Mesendoderm (in vitro differentiated cells): ENCODE results near the gene PLPP4.

Source experiments
- DNase-seq: peaks from one replicate; pipeline ENCODE4 v3.0.0; 2013
- H2AK5ac ChIP-seq: 2 replicates; pipeline ENCODE4 v1.6.1; 2013; ENCODE audit warnings: low read length, inconsistent platforms
- H2BK120ac ChIP-seq: 2 replicates; pipeline ENCODE4 v1.6.1; 2013; ENCODE audit warnings: low read depth, mild to moderate bottlenecking, low read length, moderate library complexity, mixed read lengths
- H2BK15ac ChIP-seq: replicated peaks from 2 replicates; pipeline ENCODE4 v1.6.1; 2013; ENCODE audit warnings: low read depth, mild to moderate bottlenecking, moderate library complexity
- H2BK5ac ChIP-seq: 2 replicates; pipeline ENCODE4 v1.6.1; 2013; ENCODE audit warnings: low read length, inconsistent platforms
- H3K18ac ChIP-seq: 2 replicates; pipeline ENCODE4 v1.6.1; 2013; ENCODE audit warnings: mild to moderate bottlenecking, low read length, mixed read lengths
- H3K23ac ChIP-seq: one replicate; pipeline ENCODE4 v1.6.1; 2013; ENCODE audit warnings: low read length
- H3K27ac ChIP-seq: 2 replicates; pipeline ENCODE4 v1.5.1; 2013; ENCODE audit warnings: low read depth, mild to moderate bottlenecking, inconsistent platforms, low read length, moderate library complexity
- H3K27me3 ChIP-seq: 2 replicates; pipeline ENCODE4 v1.6.1; 2013; ENCODE audit warnings: low read length, control low read depth, mild to moderate bottlenecking, inconsistent platforms; ENCODE audit not compliant: insufficient read depth, poor library complexity
- H3K36me3 ChIP-seq: 2 replicates; pipeline ENCODE4 v1.6.1; 2013; ENCODE audit warnings: low read length, inconsistent platforms; ENCODE audit not compliant: control insufficient read depth, insufficient read depth
- H3K4ac ChIP-seq: one replicate; pipeline ENCODE4 v1.6.1; 2013; ENCODE audit warnings: low read depth, mild to moderate bottlenecking, low read length, moderate library complexity
- H3K4me1 ChIP-seq: 2 replicates; pipeline ENCODE4 v1.6.1; 2013; ENCODE audit warnings: low read depth, low read length, inconsistent platforms; ENCODE audit not compliant: control insufficient read depth
- H3K4me2 ChIP-seq: 2 replicates; pipeline ENCODE4 v1.6.1; 2013; ENCODE audit warnings: low read length
- H3K4me3 ChIP-seq: 2 replicates; pipeline ENCODE4 v1.5.1; 2013; ENCODE audit warnings: mild to moderate bottlenecking, low read length
- H3K56ac ChIP-seq: one replicate; pipeline ENCODE4 v1.6.1; 2013; ENCODE audit warnings: low read length
- H3K79me1 ChIP-seq: 2 replicates; pipeline ENCODE4 v1.6.1; 2013; ENCODE audit warnings: low read length, inconsistent platforms
- H3K79me2 ChIP-seq: 2 replicates; pipeline ENCODE4 v1.6.1; 2013; ENCODE audit warnings: mild to moderate bottlenecking, low read length; ENCODE audit not compliant: control insufficient read depth, insufficient read depth
- H3K9ac ChIP-seq: 2 replicates; pipeline ENCODE4 v1.6.1; 2013; ENCODE audit warnings: low read length, inconsistent platforms
- H4K5ac ChIP-seq: one replicate; pipeline ENCODE4 v1.6.1; 2013; ENCODE audit warnings: low read length
- H4K8ac ChIP-seq: one replicate; pipeline ENCODE4 v1.6.1; 2013; ENCODE audit warnings: low read depth, mild to moderate bottlenecking, control low read depth, low read length, moderate library complexity
- WGBS: extraction: QIAGEN DNeasy Blood & Tissue Kit; methylation state at CpG from one replicate; pipeline ENCODE4 v1.1.7; 2013; ENCODE audit warnings: low lambda C conversion rate, missing lambda C conversion rate; ENCODE audit not compliant: insufficient coverage; ENCODE audit errors: extremely low coverage; 5-methylcytosine and 5-hydroxymethylcytosine counted together

PLPP4 gene

GRCh38 chr10:120475844-120476791 is 19.1 kb downstream of the PLPP4 start:
- Histone ChIP-seq H2BK120ac (no peak overlapping the region), H3K27ac (no peak overlapping the region), H3K4me1 (no peaks in the 10 kb centered on the region), H3K23ac (no peak overlapping the region), H3K9ac (no peak overlapping the region), H2BK5ac (no peak overlapping the region), H3K56ac (no peak overlapping the region), H2AK5ac (no peak overlapping the region), H3K79me1 (no peaks in the 10 kb centered on the region), H4K8ac (no peak overlapping the region), H3K27me3 (no peaks in the 10 kb centered on the region), H2BK15ac (no peak overlapping the region), H4K5ac (no peak overlapping the region), H3K4me2 (no peak overlapping the region), H3K4ac (no peak overlapping the region), H3K18ac (no peak overlapping the region), H3K79me2 (no peaks in the 10 kb centered on the region), H3K4me3 (no peak overlapping the region), H3K36me3 (no peaks in the 10 kb centered on the region)
- DNase-seq = no peak
- no CpG with 5 or more reads among the region's 10 CpGs for WGBS

- H3K4ac ChIP-seq = no peak overlapping the region
- H2AK5ac ChIP-seq = no peak overlapping the region
- no peak overlapping the region for H4K5ac ChIP-seq
- H2BK5ac ChIP-seq = no peak overlapping the region
- no peak overlapping the region for H3K4me3 ChIP-seq
- H3K56ac ChIP-seq = no peak overlapping the region
- no peaks in the 10 kb centered on the region for H3K79me2 ChIP-seq
- no peak overlapping the region for H3K9ac ChIP-seq
- H3K4me2 ChIP-seq = no peak overlapping the region
- peak overlapping the region; percentile 31 for H3K18ac ChIP-seq
- no peaks in the 10 kb centered on the region for H3K27me3 ChIP-seq
- no peaks in the 10 kb centered on the region for H3K79me1 ChIP-seq
- no peaks in the 10 kb centered on the region for H3K4me1 ChIP-seq
- H3K36me3 ChIP-seq = no peaks in the 10 kb centered on the region
- H4K8ac ChIP-seq = no peak overlapping the region
- H3K27ac ChIP-seq = no peak overlapping the region
- no peak overlapping the region for H2BK120ac ChIP-seq
- WGBS = no CpG with 5 or more reads among the region's 8 CpGs
- no peak overlapping the region for H2BK15ac ChIP-seq
- DNase-seq = no peak
- no peak overlapping the region for H3K23ac ChIP-seq
These were observed 20.2 kb downstream of the PLPP4 start for GRCh38 chr10:120477021-120477742.

GRCh38 chr10:120477743-120478141 is 20.7 kb downstream of the PLPP4 start:
- H2BK15ac ChIP-seq = no peak overlapping the region
- no peak for DNase-seq
- H3K79me1 ChIP-seq = no peaks in the 10 kb centered on the region
- H2BK120ac ChIP-seq = no peak overlapping the region
- no peak overlapping the region for H3K9ac ChIP-seq
- no peak overlapping the region for H3K27ac ChIP-seq
- H3K4me3 ChIP-seq = no peak overlapping the region
- no peak overlapping the region for H3K56ac ChIP-seq
- no peaks in the 10 kb centered on the region for H3K27me3 ChIP-seq
- H3K18ac ChIP-seq = no peak overlapping the region
- no peaks in the 10 kb centered on the region for H3K36me3 ChIP-seq
- no peak overlapping the region for H4K5ac ChIP-seq
- H2AK5ac ChIP-seq = no peak overlapping the region
- WGBS = no CpG with 5 or more reads among the region's 3 CpGs
- no peaks in the 10 kb centered on the region for H3K79me2 ChIP-seq
- H3K4me1 ChIP-seq = no peaks in the 10 kb centered on the region
- H3K23ac ChIP-seq = no peak overlapping the region
- H3K4me2 ChIP-seq = no peak overlapping the region
- H4K8ac ChIP-seq = no peak overlapping the region
- H3K4ac ChIP-seq = no peak overlapping the region
- no peak overlapping the region for H2BK5ac ChIP-seq

- Histone ChIP-seq H3K4me1 (no peaks in the 10 kb centered on the region), H3K56ac (no peak overlapping the region), H3K27ac (no peak overlapping the region), H3K9ac (no peak overlapping the region), H3K4me2 (no peak overlapping the region), H3K27me3 (no peaks in the 10 kb centered on the region), H3K18ac (no peak overlapping the region), H3K4ac (no peak overlapping the region), H2BK120ac (no peak overlapping the region), H2AK5ac (no peak overlapping the region), H3K4me3 (no peak overlapping the region), H4K8ac (no peak overlapping the region), H3K23ac (no peak overlapping the region), H3K36me3 (no peaks in the 10 kb centered on the region), H3K79me1 (no peaks in the 10 kb centered on the region), H4K5ac (no peak overlapping the region), H3K79me2 (no peaks in the 10 kb centered on the region), H2BK5ac (no peak overlapping the region), H2BK15ac (no peak overlapping the region)
- no peak for DNase-seq
These were observed 21.4 kb downstream of the PLPP4 start for GRCh38 chr10:120478386-120478785.

- Histone ChIP-seq H3K4me2 (no peak overlapping the region), H3K79me2 (no peaks in the 10 kb centered on the region), H3K4me1 (no peaks in the 10 kb centered on the region), H3K27me3 (no peaks in the 10 kb centered on the region), H4K5ac (no peak overlapping the region), H2BK120ac (no peak overlapping the region), H3K9ac (no peak overlapping the region), H3K18ac (no peak overlapping the region), H3K56ac (no peak overlapping the region), H3K36me3 (no peaks in the 10 kb centered on the region), H2BK5ac (no peak overlapping the region), H4K8ac (no peak overlapping the region), H3K23ac (no peak overlapping the region), H3K27ac (no peak overlapping the region), H3K4me3 (no peak overlapping the region), H2BK15ac (no peak overlapping the region), H2AK5ac (no peak overlapping the region), H3K4ac (no peak overlapping the region), H3K79me1 (no peaks in the 10 kb centered on the region)
- no CpG with 5 or more reads among the region's 4 CpGs for WGBS
- DNase-seq = no peak
These were observed 22.5 kb downstream of the PLPP4 start for GRCh38 chr10:120479506-120479905.
